H1 (cell line): ENCODE results near the gene UBQLN4. TPM values are rescaled to one million over a fixed set of nuclear protein-coding genes. Genes with fewer than 3 reads are reported as not detected.

ENCODE experiments used
- CEBPB ChIP-seq: IDR thresholded peaks from 2 replicates; pipeline ENCODE4 v1.6.1; 2012; ENCODE audit warnings: low read depth, low read length
- SAP30 ChIP-seq: fragments of 300-600 bp; sonication (generic); IDR thresholded peaks from 2 replicates; pipeline ENCODE4 v1.7.1; 2012; ENCODE audit warnings: low read length, moderate library complexity, mild to moderate bottlenecking, inconsistent platforms; ENCODE audit not compliant: insufficient read depth, insufficient replicate concordance
- polyA plus RNA-seq, 7 experiments: library from polyadenylated mRNA; depleted of rRNA in 3 of 7; stranded (reverse) in 5 of 7; unstranded in 2 of 7; fragments of >200 nt in 5 of 7; fragments of 200-250 nt in 2 of 7; gene quantifications; 1 replicate in 5 of 7; 2 replicates in 1 of 7; 4 replicates in 1 of 7; pipeline versions ENCODE4 v1.2.1 to v1.2.3, GENCODE V29; 2011 to 2013; ENCODE audit warnings: missing spikeins in 2 of 7, mixed read lengths in 2 of 7
- total RNA-seq: library from RNA; stranded (reverse); fragmentation: NEBNext Ultra II Directional; extraction: Animal tissue kit (Norgen Biotek cat#: 25700); gene quantifications from 2 replicates; pipeline ENCODE4 v1.2.1, GENCODE V29; 2021

UBQLN4 gene
- total and polyA plus RNA-seq, 2 of the 8 experiments (the other 6 are each of a cell fraction or from before 2014, with no cell fraction given): 37.7 to 52.0 TPM

DNA sequence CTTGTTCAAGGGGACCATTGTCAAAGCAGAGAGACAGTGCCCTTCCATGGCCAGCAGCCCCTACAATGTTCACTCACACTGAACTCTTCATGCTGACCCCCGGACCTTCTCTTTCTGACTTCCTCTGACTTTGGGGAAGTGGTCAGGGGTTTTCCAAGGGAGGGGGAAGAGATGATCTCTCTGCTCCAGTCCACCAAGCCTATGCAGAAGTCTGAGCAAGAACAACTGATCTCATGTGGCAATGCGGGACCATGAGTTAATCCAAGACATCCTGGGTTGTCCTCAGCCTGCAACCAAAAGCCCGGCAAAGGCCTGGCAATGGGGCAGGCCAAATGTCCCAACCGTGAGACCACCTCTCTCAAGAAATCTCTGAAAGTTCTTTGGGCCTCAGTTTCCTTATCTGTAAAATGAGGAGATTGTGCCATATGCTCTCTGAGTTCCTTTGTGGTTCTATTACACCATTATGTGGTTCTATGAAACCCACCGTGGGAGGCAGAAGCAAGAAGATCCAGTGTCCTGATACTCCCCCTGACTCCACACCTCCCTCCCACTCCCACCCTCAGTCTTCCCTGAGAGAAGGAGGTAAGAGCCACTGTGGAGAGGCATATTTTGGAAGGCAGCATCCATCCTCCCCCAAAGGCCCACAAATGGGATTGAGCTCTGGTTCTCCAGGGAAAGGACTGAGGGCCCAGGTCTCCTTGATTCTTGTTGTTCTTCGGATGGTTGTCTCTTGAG lies 63.4 kb downstream of the UBQLN4 start (continued):
- TF ChIP-seq SAP30: no peak
- no peak for TF ChIP-seq CEBPB
